Measurements from ENCODE around the gene TBX2.
"Not testable (repeated sequence)": the region's sequence is repeated elsewhere in the genome, so short reads cannot be mapped to it uniquely, and the experiment has no call there.

The TBX2 gene

GRCh38 chr17:61415374-61416210 is 15.9 kb downstream of the TBX2 start:
- DNase-seq = no peak

- DNase-seq = no peak
Observed at GRCh38 chr17:61416211-61416539, 16.5 kb downstream of the TBX2 start.

- DNase-seq = peak; percentile 69
Observed at GRCh38 chr17:61416540-61417363, 17.1 kb downstream of the TBX2 start.

- DNase-seq = no peak
Observed at GRCh38 chr17:61418449-61418848, 18.8 kb downstream of the TBX2 start.

- no peak for DNase-seq
Observed at GRCh38 chr17:61419496-61420046, 19.9 kb downstream of the TBX2 start.

GRCh38 chr17:61420052-61420451 is 20.4 kb downstream of the TBX2 start:
- no peak for DNase-seq

GRCh38 chr17:61420745-61421398 is 21.2 kb downstream of the TBX2 start:
- DNase-seq = no peak

GRCh38 chr17:61421460-61421859 is 21.8 kb downstream of the TBX2 start:
- no peak for DNase-seq

- no peak for DNase-seq
Observed at GRCh38 chr17:61422116-61422799, 22.6 kb downstream of the TBX2 start.

GRCh38 chr17:61422869-61423268 is 23.2 kb downstream of the TBX2 start:
- no peak for DNase-seq

- DNase-seq = no peak
Observed at GRCh38 chr17:61423967-61424649, 24.5 kb downstream of the TBX2 start.

- no peak for DNase-seq
Observed at GRCh38 chr17:61425682-61426481, 26.2 kb downstream of the TBX2 start.

- DNase-seq = no peak
Observed at GRCh38 chr17:61426482-61427304, 27.1 kb downstream of the TBX2 start.

- DNase-seq = no peak
Observed at GRCh38 chr17:61427567-61427966, 27.9 kb downstream of the TBX2 start.

- no peak for DNase-seq
Observed at GRCh38 chr17:61429274-61429673, 29.6 kb downstream of the TBX2 start.

- not testable (repeated sequence) for DNase-seq
Observed at GRCh38 chr17:61429831-61430230, 30.2 kb downstream of the TBX2 start.

- DNase-seq = no peak
Observed at GRCh38 chr17:61431594-61432311, 32.1 kb downstream of the TBX2 start.

GRCh38 chr17:61436273-61436672 is 36.6 kb downstream of the TBX2 start:
- DNase-seq = no peak

- no peak for DNase-seq
Observed at GRCh38 chr17:61436995-61437704, 37.5 kb downstream of the TBX2 start.
